NCI-H526 (cell line): ENCODE measurements around the gene BCAP31.
"Not testable (repeated sequence)": the region's sequence is repeated elsewhere in the genome, so short reads cannot be mapped to it uniquely, and the experiment has no call there.

Source experiments
- DNase-seq, 2 experiments: peaks; one replicate each; lab custom pipeline; 2025; lab: John Stamatoyannopoulos, UW

Gene BCAP31

GRCh38 chrX:153733651-153734240 lies 9.6 kb upstream of the BCAP31 start:
- no peak for DNase-seq

GRCh38 chrX:153732401-153732800 lies 8.2 kb upstream of the BCAP31 start:
- no peak for DNase-seq

- DNase-seq, result no peak
Measured at GRCh38 chrX:153731845-153732215, 7.6 kb upstream of the BCAP31 start.

- no peak for DNase-seq
Measured at GRCh38 chrX:153731117-153731844, 7.1 kb upstream of the BCAP31 start.

- DNase-seq, result not testable (repeated sequence)
Measured at GRCh38 chrX:153730115-153730514, 5.9 kb upstream of the BCAP31 start.

GRCh38 chrX:153728951-153729631 lies 4.9 kb upstream of the BCAP31 start:
- DNase-seq, result no peak

GRCh38 chrX:153728095-153728494 lies 3.9 kb upstream of the BCAP31 start:
- DNase-seq, result no peak

- no peak for DNase-seq
Measured at GRCh38 chrX:153727123-153727931, 3.1 kb upstream of the BCAP31 start.

GRCh38 chrX:153726286-153727122 lies 2.3 kb upstream of the BCAP31 start:
- peak in 1 of 2 experiments; percentile 38 for DNase-seq

- no peak for DNase-seq
Measured at GRCh38 chrX:153725832-153726285, 1.7 kb upstream of the BCAP31 start.

GRCh38 chrX:153725039-153725831 lies 1.0 kb upstream of the BCAP31 start:
- DNase-seq, result peak in 1 of 2 experiments; percentile 62

GRCh38 chrX:153723351-153724251 lies 586 bp downstream of the BCAP31 start:
- peak; percentile 30 to 79 for DNase-seq

- DNase-seq, result no peak
Measured at GRCh38 chrX:153722704-153723350, 1.4 kb downstream of the BCAP31 start.

GRCh38 chrX:153719701-153720100 lies 4.5 kb downstream of the BCAP31 start:
- no peak for DNase-seq

GRCh38 chrX:153719238-153719637 lies 4.9 kb downstream of the BCAP31 start:
- no peak for DNase-seq

GRCh38 chrX:153717445-153717844 lies 6.7 kb downstream of the BCAP31 start:
- no peak for DNase-seq

- DNase-seq, result no peak
Measured at GRCh38 chrX:153714256-153714655, 9.9 kb downstream of the BCAP31 start.

- no peak for DNase-seq
Measured at GRCh38 chrX:153709726-153710674, 14.2 kb downstream of the BCAP31 start.
